PC-9 (cell line): Measurements from ENCODE around the gene FAM120B.

ENCODE experiments used
- CTCF ChIP-seq: fragments of 200-600 bp; sonication (generic); conservative IDR thresholded peaks from 2 replicates; pipeline ENCODE4 v1.6.1; 2017; ENCODE audit warnings: mixed run types, antibody characterized with exemption, mild to moderate bottlenecking, moderate library complexity
- EZH2 ChIP-seq: fragments of 200-600 bp; sonication (generic); IDR thresholded peaks from 2 replicates; pipeline ENCODE4 v1.8.0; 2017; ENCODE audit warnings: antibody characterized with exemption, low read depth

DNA sequence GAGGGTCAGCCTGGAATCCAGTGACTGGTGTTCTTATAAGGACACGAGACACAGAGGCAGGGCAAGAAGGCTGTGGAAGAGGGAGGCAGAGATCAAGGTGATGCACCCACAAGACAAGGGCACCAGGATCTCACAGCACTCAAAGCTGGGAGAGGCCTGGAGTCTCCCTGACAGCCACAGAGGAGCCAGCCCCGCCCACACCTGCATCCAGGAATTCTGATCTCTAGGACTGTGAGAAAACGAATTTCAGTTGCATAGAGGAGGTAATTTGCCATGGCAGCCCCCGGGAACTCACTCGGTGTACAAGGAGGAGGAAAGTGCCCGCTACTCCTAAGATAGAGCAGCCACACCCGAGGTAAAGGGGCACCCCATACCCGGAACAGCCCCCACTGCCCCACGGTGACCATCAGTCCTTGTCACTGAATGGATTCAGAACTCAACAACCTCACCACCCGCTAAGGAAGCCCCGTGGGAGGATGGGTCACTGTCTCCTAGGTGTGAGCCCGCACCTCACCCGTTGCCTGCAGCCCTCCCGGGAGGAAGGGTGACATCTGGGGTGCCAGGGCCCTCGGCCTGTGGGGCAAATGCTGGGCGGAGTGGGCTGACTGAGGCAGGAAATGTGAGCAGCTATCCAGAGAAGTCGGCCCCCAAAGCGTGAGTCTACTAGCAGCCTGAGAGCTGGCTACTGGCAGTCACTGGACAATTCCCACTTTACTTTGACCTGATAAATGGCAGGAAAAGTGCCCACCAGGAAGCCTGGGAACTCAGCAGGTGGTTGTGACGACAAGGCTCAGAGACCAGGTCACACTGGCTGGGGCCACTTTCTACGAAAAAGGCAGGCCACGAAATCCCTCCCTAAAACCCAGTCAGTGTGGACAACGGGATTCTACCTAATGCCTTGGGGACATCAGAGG lies 38.1 kb upstream of the FAM120B start:
- TF ChIP-seq EZH2, result no peak
- no peak for TF ChIP-seq CTCF
